ENCODE data around the gene ENGASE.

ENGASE gene

GRCh38 chr17:79097226-79098055 lies 22.8 kb downstream of the ENGASE start:
- Histone ChIP-seq H3K79me2 (ENCODE audit: insufficient read depth, low read length) (no peaks in the 10 kb centered on the region), H3K9me2 (ENCODE audit: low read depth, low read length) (no peaks in the 10 kb centered on the region), H3K4me2 (ENCODE audit: low read length) (no peak overlapping the region), H3K27ac (ENCODE audit: low read depth, low read length, poor library complexity, severe bottlenecking) (no peak overlapping the region), H2AFZ (ENCODE audit: low read length) (no peak overlapping the region), H3K4me1 (ENCODE audit: insufficient read depth, low read length, severe bottlenecking) (no peaks in the 10 kb centered on the region), H4K20me1 (ENCODE audit: insufficient read depth, low read length) (no peaks in the 10 kb centered on the region), H3K9ac (ENCODE audit: low read length) (no peak overlapping the region), H3K4me3 (ENCODE audit: low read depth, low read length, poor library complexity, severe bottlenecking) (no peak overlapping the region), H3K9me3 (ENCODE audit: low read length) (no peaks in the 10 kb centered on the region), H3K36me3 (ENCODE audit: insufficient read depth, low read length) (no peaks in the 10 kb centered on the region), H3F3A (ENCODE audit: insufficient read depth, low read length) (no peaks in the 10 kb centered on the region), H3K27me3 (ENCODE audit: insufficient read depth, low read length) (no peaks in the 10 kb centered on the region)
- no peak for TF ChIP-seq EZH2 (IDR thresholded peaks at IDR 0.05; ENCODE audit: borderline replicate concordance, low read length)
- TF ChIP-seq CTCF (IDR thresholded peaks at IDR 0.05; ENCODE audit: low read length), result no peak

- Histone ChIP-seq H3K36me3 (ENCODE audit: insufficient read depth, low read length) (no peaks in the 10 kb centered on the region), H4K20me1 (ENCODE audit: insufficient read depth, low read length) (no peaks in the 10 kb centered on the region), H3K27me3 (ENCODE audit: insufficient read depth, low read length) (no peaks in the 10 kb centered on the region), H3K27ac (ENCODE audit: low read depth, low read length, poor library complexity, severe bottlenecking) (no peak overlapping the region), H3K79me2 (ENCODE audit: insufficient read depth, low read length) (no peaks in the 10 kb centered on the region), H3K9me2 (ENCODE audit: low read depth, low read length) (no peaks in the 10 kb centered on the region), H3K4me2 (ENCODE audit: low read length) (no peak overlapping the region), H3K4me1 (ENCODE audit: insufficient read depth, low read length, severe bottlenecking) (no peaks in the 10 kb centered on the region), H3F3A (ENCODE audit: insufficient read depth, low read length) (no peaks in the 10 kb centered on the region), H3K9ac (ENCODE audit: low read length) (no peak overlapping the region), H3K9me3 (ENCODE audit: low read length) (no peaks in the 10 kb centered on the region), H2AFZ (ENCODE audit: low read length) (no peak overlapping the region), H3K4me3 (ENCODE audit: low read depth, low read length, poor library complexity, severe bottlenecking) (no peak overlapping the region)
- TF ChIP-seq EZH2 (IDR thresholded peaks at IDR 0.05; ENCODE audit: borderline replicate concordance, low read length), result no peak
- no peak for TF ChIP-seq CTCF (IDR thresholded peaks at IDR 0.05; ENCODE audit: low read length)
Observed at GRCh38 chr17:79098282-79098867, 23.8 kb downstream of the ENGASE start.

- Histone ChIP-seq H2AFZ (ENCODE audit: low read length) (no peak overlapping the region), H3K9me3 (ENCODE audit: low read length) (no peaks in the 10 kb centered on the region), H3K4me1 (ENCODE audit: insufficient read depth, low read length, severe bottlenecking) (no peaks in the 10 kb centered on the region), H3K27ac (ENCODE audit: low read depth, low read length, poor library complexity, severe bottlenecking) (no peak overlapping the region), H3K9ac (ENCODE audit: low read length) (no peak overlapping the region), H3F3A (ENCODE audit: insufficient read depth, low read length) (no peaks in the 10 kb centered on the region), H3K79me2 (ENCODE audit: insufficient read depth, low read length) (no peaks in the 10 kb centered on the region), H3K9me2 (ENCODE audit: low read depth, low read length) (no peaks in the 10 kb centered on the region), H3K4me3 (ENCODE audit: low read depth, low read length, poor library complexity, severe bottlenecking) (no peak overlapping the region), H3K27me3 (ENCODE audit: insufficient read depth, low read length) (peaks cover 5% of the 10 kb centered on the region; the same call in 1 of the 2 replicates), H3K4me2 (ENCODE audit: low read length) (no peak overlapping the region), H3K36me3 (ENCODE audit: insufficient read depth, low read length) (no peaks in the 10 kb centered on the region), H4K20me1 (ENCODE audit: insufficient read depth, low read length) (no peaks in the 10 kb centered on the region)
- no peak for TF ChIP-seq CTCF (IDR thresholded peaks at IDR 0.05; ENCODE audit: low read length)
- no peak for TF ChIP-seq EZH2 (IDR thresholded peaks at IDR 0.05; ENCODE audit: borderline replicate concordance, low read length)
Observed at GRCh38 chr17:79100405-79100804, 25.8 kb downstream of the ENGASE start.

Measured in OCI-LY1 (cell line).